Esophagus squamous epithelium (tissue), 5 donors: Measurements from ENCODE around the gene BMPR1B. TPM values are rescaled to one million over a fixed set of nuclear protein-coding genes. Genes with fewer than 3 reads are reported as not detected.

Source experiments
- DNase-seq: peaks from one replicate; lab custom pipeline; 2025; lab: John Stamatoyannopoulos, UW
- H3K27ac ChIP-seq, 4 donors: fragments of 200-600 bp; sonication (generic); one replicate each; pipeline ENCODE4 v1.5.1; 2016 to 2019; ENCODE audit warnings: mild to moderate bottlenecking in 1 of 4
- H3K27me3 ChIP-seq, 4 donors: fragments of 200-600 bp; sonication (generic); 1 replicate in 3 of 4; 2 replicates in 1 of 4; pipeline versions ENCODE4 v1.5.1 to v1.6.0; 2017 to 2021; ENCODE audit warnings: antibody characterized with exemption in 1 of 4
- H3K36me3 ChIP-seq, 3 donors: fragments of 200-600 bp; sonication (generic); one replicate each; pipeline ENCODE4 v1.5.1; 2016 to 2019
- H3K4me1 ChIP-seq, 3 donors: fragments of 200-600 bp; sonication (generic); one replicate each; pipeline ENCODE4 v1.5.1; 2017 to 2019
- H3K4me3 ChIP-seq, 4 donors: fragments of 200-600 bp; sonication (generic); 1 replicate in 3 of 4; 2 replicates in 1 of 4; pipeline ENCODE4 v1.5.1; 2016 to 2019; ENCODE audit warnings: mild to moderate bottlenecking in 2 of 4, moderate library complexity in 1 of 4
- H3K9me3 ChIP-seq, 3 donors: fragments of 200-600 bp; sonication (generic); one replicate each; pipeline ENCODE4 v1.5.1; 2016 to 2019
- POLR2A ChIP-seq, 4 donors: fragments of 450-650 bp; IDR thresholded peaks; one replicate each; pipeline ENCODE4 v1.6.1; 2017; ENCODE audit warnings: antibody characterized with exemption in 4 of 4, mild to moderate bottlenecking in 4 of 4, moderate library complexity in 3 of 4
- WGBS, 2 donors: methylation state at CpG; one replicate each; pipeline ENCODE4 v1.1.5; 2018; 5-methylcytosine and 5-hydroxymethylcytosine counted together
- intact Hi-C: fragments of 100-400 bp; cut with DNase I; formaldehyde crosslinking; loops from one replicate; pipeline ENCODE4 v1.15.0; 2022
- total RNA-seq, 4 donors: library from RNA; depleted of rRNA; stranded (reverse); fragments of >200 nt; gene quantifications; one replicate each; pipeline ENCODE4 v1.1.0, GENCODE V29; 2016
- TF ChIP-seq, protein P1 (sequence below), 6 experiments: fragments of 450-650 bp in 4 of 6; fragments of 200-600 bp in 2 of 6; sonication (generic) in 2 of 6; IDR thresholded peaks; one replicate each; pipeline ENCODE4 v1.5.1; 2016 to 2019; ENCODE audit warnings: antibody characterized with exemption in 6 of 6, mild to moderate bottlenecking in 4 of 6, moderate library complexity in 4 of 6
- donor health status: DM: yes; HTN: yes; CAD: no.

BMPR1B gene
- total RNA-seq, 4 donors from 2014 or later = 0.09 to 0.66 (median 0.38) TPM; not detected in 1

DNA sequence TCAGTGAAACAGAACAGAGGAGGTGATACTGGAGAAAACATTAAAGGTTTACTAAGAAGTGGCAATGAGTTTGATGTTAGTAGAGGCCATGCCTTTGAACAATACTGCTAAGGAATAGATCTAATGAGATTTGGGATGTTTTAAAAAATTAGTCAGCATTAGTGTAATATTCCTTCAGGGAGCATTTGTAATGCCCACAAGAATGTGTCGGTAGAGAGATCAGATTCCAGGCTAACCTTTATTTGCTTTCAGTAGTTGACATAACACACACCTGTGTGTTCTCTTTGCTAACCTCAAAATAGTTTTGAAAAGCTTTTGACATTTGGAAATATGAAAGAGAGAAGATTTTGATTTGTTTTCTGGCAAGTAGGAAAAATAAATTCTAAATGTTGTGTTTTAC lies 328.8 kb downstream of the BMPR1B start:
- Histone ChIP-seq H3K36me3 (no peaks in the 10 kb centered on the region), H3K27me3 (no peaks in the 10 kb centered on the region), H3K27ac (no peak overlapping the region), H3K9me3 (no peaks in the 10 kb centered on the region), H3K4me3 (no peak overlapping the region), H3K4me1 (peaks cover 0 to 8% (median 0%) of the 10 kb centered on the region in 3 donors)
- 38 to 43% methylated on average over 1 of the region's 1 CpG for WGBS, 2 donors
- no peak for DNase-seq
- intact Hi-C loops = no loop called here
- TF ChIP-seq, protein P1, sequence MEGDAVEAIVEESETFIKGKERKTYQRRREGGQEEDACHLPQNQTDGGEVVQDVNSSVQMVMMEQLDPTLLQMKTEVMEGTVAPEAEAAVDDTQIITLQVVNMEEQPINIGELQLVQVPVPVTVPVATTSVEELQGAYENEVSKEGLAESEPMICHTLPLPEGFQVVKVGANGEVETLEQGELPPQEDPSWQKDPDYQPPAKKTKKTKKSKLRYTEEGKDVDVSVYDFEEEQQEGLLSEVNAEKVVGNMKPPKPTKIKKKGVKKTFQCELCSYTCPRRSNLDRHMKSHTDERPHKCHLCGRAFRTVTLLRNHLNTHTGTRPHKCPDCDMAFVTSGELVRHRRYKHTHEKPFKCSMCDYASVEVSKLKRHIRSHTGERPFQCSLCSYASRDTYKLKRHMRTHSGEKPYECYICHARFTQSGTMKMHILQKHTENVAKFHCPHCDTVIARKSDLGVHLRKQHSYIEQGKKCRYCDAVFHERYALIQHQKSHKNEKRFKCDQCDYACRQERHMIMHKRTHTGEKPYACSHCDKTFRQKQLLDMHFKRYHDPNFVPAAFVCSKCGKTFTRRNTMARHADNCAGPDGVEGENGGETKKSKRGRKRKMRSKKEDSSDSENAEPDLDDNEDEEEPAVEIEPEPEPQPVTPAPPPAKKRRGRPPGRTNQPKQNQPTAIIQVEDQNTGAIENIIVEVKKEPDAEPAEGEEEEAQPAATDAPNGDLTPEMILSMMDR (IDR thresholded peaks at IDR 0.05) = no peak
- TF ChIP-seq POLR2A (IDR thresholded peaks at IDR 0.05) = no peak

- no peak for DNase-seq
These were observed 330.1 kb downstream of the BMPR1B start for GRCh38 chr4:95087657-95088455.

GRCh38 chr4:95091272-95091671 lies 333.5 kb downstream of the BMPR1B start:
- Histone ChIP-seq H3K36me3 (no peaks in the 10 kb centered on the region), H3K9me3 (no peaks in the 10 kb centered on the region), H3K4me3 (no peak overlapping the region), H3K27ac (no peak overlapping the region), H3K4me1 (no peaks in the 10 kb centered on the region), H3K27me3 (no peaks in the 10 kb centered on the region)
- WGBS, 2 donors = 58 to 81% methylated on average over 2 to 3 of the region's 3 CpGs
- intact Hi-C loops = no loop called here
- TF ChIP-seq, protein P1 (IDR thresholded peaks at IDR 0.05) = no peak
- TF ChIP-seq POLR2A (IDR thresholded peaks at IDR 0.05) = no peak
- DNase-seq = no peak

More at GRCh38 chr4:95087657-95088455, 330.1 kb downstream of the BMPR1B start:
- peaks cover 0 to 8% (median 0%) of the 10 kb centered on the region in 3 donors for H3K4me1 ChIP-seq
- no peaks in the 10 kb centered on the region for H3K27me3 ChIP-seq
- H3K27ac ChIP-seq = no peak overlapping the region
- H3K36me3 ChIP-seq = no peaks in the 10 kb centered on the region
- intact Hi-C loops = no loop called here
- 70 to 78% methylated on average over 2 of the region's 2 CpGs for WGBS, 2 donors
- no peaks in the 10 kb centered on the region for H3K9me3 ChIP-seq
- no peak overlapping the region for H3K4me3 ChIP-seq
- TF ChIP-seq, protein P1 (IDR thresholded peaks at IDR 0.05) = no peak
- no peak for TF ChIP-seq POLR2A (IDR thresholded peaks at IDR 0.05)

DNA sequence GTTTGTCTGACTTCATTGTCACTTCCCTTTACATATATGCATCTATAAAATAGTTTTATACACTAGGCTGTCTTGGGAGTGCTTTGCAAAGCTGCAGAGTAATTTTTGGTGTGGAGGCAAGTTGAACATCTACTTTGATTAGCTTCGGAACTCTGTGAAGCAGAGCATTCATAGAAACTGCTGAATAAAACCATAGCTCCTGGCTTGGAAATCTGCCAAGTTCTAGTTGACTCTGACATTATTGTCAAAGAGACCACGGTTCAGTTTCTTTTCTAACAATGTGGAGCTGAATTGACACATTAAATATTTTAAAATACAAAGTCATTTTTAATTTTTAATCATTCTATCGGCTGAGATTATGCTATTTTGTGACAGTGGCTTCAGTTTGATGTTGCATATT lies 335.0 kb downstream of the BMPR1B start:
- 32 to 41% methylated on average over 3 of the region's 3 CpGs for WGBS, 2 donors
- DNase-seq = no peak
- no peak overlapping the region for H3K4me3 ChIP-seq
- no peaks in the 10 kb centered on the region for H3K27me3 ChIP-seq
- TF ChIP-seq, protein P1 (IDR thresholded peaks at IDR 0.05) = no peak
- TF ChIP-seq POLR2A (IDR thresholded peaks at IDR 0.05) = no peak
- no peaks in the 10 kb centered on the region for H3K9me3 ChIP-seq
- H3K4me1 ChIP-seq = no peaks in the 10 kb centered on the region
- intact Hi-C loops = no loop called here
- H3K36me3 ChIP-seq = no peaks in the 10 kb centered on the region
- H3K27ac ChIP-seq = no peak overlapping the region

DNA sequence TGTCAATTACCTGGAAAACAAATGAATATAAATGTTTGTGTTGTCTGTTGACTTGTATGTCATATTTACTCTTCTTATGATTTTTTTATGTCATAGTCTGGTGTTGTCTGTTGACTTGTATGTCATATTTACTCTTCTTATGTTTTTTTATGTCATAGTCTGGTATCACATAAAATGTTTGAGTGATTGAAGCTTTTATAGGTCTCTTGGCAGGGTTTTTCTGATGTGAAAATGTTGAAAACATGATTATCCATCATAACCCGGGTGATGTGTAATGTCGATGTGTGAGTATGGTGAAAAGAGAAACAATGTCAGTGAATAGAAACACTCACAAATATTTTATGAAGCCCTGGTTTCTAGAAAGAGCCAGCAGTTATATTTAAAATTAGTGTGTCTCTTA lies 335.7 kb downstream of the BMPR1B start:
- intact Hi-C loops = no loop called here
- H3K9me3 ChIP-seq = no peaks in the 10 kb centered on the region
- TF ChIP-seq POLR2A (IDR thresholded peaks at IDR 0.05) = no peak
- TF ChIP-seq, protein P1 (IDR thresholded peaks at IDR 0.05) = no peak
- no peak for DNase-seq
- H3K4me1 ChIP-seq = no peaks in the 10 kb centered on the region
- no peaks in the 10 kb centered on the region for H3K27me3 ChIP-seq
- no peak overlapping the region for H3K27ac ChIP-seq
- no peak overlapping the region for H3K4me3 ChIP-seq
- H3K36me3 ChIP-seq = no peaks in the 10 kb centered on the region
- 88 to 89% methylated on average over 2 of the region's 2 CpGs for WGBS, 2 donors
